HUES6 (cell line): ENCODE results near the gene PSMD11.
"Not testable (repeated sequence)": the region's sequence is repeated elsewhere in the genome, so short reads cannot be mapped to it uniquely, and the experiment has no call there.

ENCODE experiments used
- H3K27ac ChIP-seq: 2 replicates; pipeline ENCODE4 v1.7.0; 2013; ENCODE audit warnings: low read depth, mild to moderate bottlenecking, low read length, inconsistent platforms
- H3K27me3 ChIP-seq: 2 replicates; pipeline ENCODE4 v1.6.1; 2013; ENCODE audit warnings: low read length; ENCODE audit not compliant: control insufficient read depth, insufficient read depth
- H3K36me3 ChIP-seq: 2 replicates; pipeline ENCODE4 v1.6.1; 2013; ENCODE audit warnings: low read length; ENCODE audit not compliant: control insufficient read depth, insufficient read depth
- H3K4me1 ChIP-seq: 2 replicates; pipeline ENCODE4 v1.6.1; 2013; ENCODE audit warnings: low read length; ENCODE audit not compliant: control insufficient read depth, insufficient read depth
- H3K4me3 ChIP-seq: 2 replicates; pipeline ENCODE4 v1.5.1; 2013; ENCODE audit warnings: low read depth, low read length
- H3K9ac ChIP-seq: one replicate; pipeline ENCODE4 v1.6.1; 2013; ENCODE audit warnings: mild to moderate bottlenecking, low read length
- H3K9me3 ChIP-seq: 2 replicates; pipeline ENCODE4 v1.6.1; 2013; ENCODE audit warnings: low read depth, low read length; ENCODE audit not compliant: control insufficient read depth, insufficient read depth

PSMD11 gene

DNA sequence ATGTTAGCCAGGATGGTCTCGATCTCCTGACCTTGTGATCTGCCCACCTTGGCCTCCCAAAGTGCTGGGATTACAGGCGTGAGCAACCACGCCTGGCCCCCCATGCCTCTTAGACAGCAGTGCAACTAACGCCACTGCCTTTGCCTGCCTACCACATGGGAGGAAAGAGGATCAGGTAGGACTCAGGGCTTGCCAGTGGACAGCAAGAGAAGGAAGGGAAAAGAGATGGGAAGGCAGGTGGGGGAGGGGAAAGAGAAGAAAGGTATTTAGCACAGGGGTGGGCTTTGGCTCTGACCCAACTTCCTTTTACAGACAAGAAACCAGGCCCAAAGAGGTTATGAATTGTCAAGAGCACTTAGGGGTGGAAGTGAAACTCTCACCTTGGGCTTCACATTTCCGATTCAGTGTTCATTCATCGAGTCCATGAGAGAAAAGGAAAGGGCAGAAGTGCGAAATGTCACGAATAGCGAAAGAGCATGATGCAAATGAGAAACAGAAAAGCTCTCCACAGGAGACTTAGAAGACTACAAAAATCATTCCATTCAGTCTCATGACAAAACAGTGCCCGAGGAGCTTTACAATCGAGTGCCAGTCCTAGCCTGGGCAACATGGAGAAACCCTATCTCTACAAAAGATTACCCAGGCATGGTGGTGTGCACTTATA is 78.8 kb downstream of the PSMD11 start:
- Histone ChIP-seq H3K27ac (no peak overlapping the region), H3K36me3 (no peaks in the 10 kb centered on the region), H3K4me1 (peaks cover 33% of the 10 kb centered on the region), H3K9me3 (no peaks in the 10 kb centered on the region), H3K27me3 (no peaks in the 10 kb centered on the region), H3K4me3 (no peak overlapping the region), H3K9ac (no peak overlapping the region)

DNA sequence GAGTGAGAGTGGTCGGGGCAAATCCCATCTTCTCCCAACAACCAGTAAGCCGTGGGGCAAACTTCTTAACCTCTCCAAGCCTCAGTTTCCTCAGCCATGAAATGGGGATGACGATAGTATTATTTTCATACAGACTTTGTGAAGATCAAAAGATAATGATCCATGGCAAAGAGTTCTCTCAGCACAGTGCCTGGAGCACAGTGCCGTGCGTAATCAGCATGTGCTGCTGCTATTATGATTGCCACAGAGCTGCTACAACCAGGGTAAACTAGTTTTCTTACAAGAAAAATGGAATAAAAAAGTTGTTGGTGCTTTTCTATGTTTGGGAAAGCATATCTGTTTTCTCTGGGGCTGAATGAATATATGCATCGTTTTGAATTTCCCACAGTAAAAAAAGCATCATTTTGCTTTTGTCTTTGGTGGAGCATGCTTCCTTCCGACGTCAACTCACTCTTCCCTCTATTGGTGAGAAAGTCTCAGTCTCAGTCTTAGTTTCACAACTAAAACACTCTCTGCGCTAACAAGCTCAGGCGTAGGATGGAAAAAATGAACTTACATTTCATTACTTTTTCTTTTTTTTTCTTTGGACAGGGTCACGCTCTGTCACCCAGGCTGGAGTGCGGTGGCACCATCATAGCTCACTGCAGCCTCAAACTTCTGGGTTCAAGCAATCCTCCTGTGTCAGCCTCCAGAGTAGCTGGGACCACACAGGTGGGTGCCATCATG is 79.7 kb downstream of the PSMD11 start:
- H3K27me3 ChIP-seq = no peaks in the 10 kb centered on the region
- peaks cover 24% of the 10 kb centered on the region for H3K4me1 ChIP-seq
- H3K27ac ChIP-seq = no peak overlapping the region
- no peak overlapping the region for H3K9ac ChIP-seq
- H3K9me3 ChIP-seq = no peaks in the 10 kb centered on the region
- H3K36me3 ChIP-seq = no peaks in the 10 kb centered on the region
- no peak overlapping the region for H3K4me3 ChIP-seq

DNA sequence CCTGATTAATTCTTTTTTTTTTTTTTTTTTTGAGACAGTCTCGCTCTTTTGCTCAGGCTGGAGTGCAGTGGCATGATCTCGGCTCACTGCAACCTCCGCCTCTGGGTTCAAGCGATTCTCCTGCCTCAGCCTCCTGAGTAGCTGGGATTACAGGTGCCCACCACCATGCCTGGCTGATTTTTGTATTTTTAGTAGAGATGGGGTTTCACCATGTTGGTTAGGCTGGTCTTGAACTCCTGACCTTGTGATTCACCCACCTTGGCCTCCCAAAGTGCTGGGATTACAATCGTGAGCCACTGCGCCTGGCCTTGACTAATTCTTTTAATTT is 80.2 kb downstream of the PSMD11 start:
- not testable (repeated sequence) for H3K9me3 ChIP-seq, H3K36me3 ChIP-seq, H3K27ac ChIP-seq, H3K4me3 ChIP-seq, H3K27me3 ChIP-seq, H3K9ac ChIP-seq
- H3K4me1 ChIP-seq = peaks cover 24% of the 10 kb centered on the region

DNA sequence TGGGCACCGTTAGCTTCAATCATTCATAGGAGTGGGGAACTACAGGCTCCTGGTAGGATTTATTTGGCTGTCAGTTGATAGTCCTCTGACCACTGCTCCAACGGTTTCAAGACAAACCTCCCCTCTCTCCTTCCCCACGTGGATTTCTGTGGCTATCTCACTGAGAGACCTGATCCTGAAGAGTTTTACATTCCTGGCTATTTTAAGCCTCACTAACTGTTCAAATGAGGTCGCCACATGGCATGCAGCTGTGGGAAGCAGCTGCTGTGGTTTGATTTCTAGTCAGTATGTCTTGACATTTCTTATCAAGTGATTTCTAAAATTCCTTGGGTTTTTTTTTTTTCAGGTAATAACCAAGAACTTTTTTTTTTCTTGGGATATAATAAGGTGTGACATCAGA is 80.8 kb downstream of the PSMD11 start:
- Histone ChIP-seq H3K4me1 (peaks cover 18% of the 10 kb centered on the region), H3K27ac (no peak overlapping the region), H3K36me3 (no peaks in the 10 kb centered on the region), H3K27me3 (no peaks in the 10 kb centered on the region), H3K4me3 (no peak overlapping the region), H3K9me3 (no peaks in the 10 kb centered on the region), H3K9ac (no peak overlapping the region)

DNA sequence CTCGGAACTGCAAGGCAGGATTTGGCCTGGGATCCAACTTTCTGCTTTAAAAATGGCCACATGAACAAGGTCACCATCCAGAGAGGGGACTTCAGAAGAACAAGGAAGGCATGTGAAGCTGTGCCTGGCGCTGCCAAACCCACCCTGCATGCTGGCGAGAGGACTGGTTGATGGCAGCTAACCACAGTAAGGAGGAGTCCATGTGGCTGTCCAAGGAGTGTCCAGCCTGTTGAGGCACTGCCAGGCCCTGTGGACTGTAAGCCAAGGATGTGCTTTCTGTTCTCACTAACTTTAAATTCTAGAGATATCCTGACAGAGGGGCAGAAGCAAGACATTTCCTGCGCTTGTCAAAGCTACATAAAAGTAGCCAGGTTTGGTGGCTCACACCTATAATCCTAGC is 82.8 kb downstream of the PSMD11 start:
- Histone ChIP-seq H3K36me3 (no peaks in the 10 kb centered on the region), H3K27ac (no peak overlapping the region), H3K27me3 (no peaks in the 10 kb centered on the region), H3K9me3 (no peaks in the 10 kb centered on the region), H3K9ac (no peak overlapping the region), H3K4me3 (no peak overlapping the region), H3K4me1 (peaks cover 7% of the 10 kb centered on the region)

DNA sequence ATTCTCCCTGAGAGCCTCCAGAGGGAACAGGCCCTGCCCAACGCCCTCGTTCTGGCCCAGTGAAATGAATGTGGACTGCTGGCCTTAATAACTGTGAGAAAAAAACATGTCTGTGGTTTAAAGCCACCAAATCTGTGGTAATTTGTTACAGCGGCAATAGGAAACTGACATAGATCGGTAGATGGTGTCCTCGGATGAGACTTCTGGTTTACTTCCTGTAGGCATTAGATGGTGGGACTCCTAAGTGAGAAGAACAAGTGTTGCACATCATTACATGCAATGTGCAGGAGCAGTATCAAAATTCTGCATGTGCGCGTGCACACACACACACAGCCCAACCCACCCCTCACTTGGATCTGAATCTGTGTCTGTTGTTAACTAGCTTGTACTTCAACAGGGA is 84.5 kb downstream of the PSMD11 start:
- H3K9me3 ChIP-seq = no peaks in the 10 kb centered on the region
- no peak overlapping the region for H3K27ac ChIP-seq
- no peak overlapping the region for H3K9ac ChIP-seq
- H3K27me3 ChIP-seq = no peaks in the 10 kb centered on the region
- H3K4me3 ChIP-seq = no peak overlapping the region
- H3K36me3 ChIP-seq = no peaks in the 10 kb centered on the region
- H3K4me1 ChIP-seq = no peaks in the 10 kb centered on the region

DNA sequence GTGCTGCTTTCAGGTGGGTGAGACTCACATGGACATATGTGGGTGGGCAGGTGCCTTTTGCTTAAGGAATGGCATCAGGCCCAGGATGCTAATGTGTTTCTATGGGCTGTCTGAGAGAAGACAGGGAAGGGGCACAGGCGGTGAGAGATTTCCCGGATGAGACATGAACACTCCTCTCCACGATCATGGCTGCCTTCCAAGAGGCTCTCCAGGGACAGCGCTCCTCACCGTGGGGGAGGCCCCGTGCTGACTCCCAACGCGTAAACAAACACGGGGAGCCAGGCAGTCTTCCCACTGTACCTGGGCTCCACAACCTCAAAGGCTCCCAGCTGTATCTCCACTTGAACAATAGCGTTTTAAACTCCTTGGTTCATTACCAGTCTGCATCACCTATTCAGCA is 85.3 kb downstream of the PSMD11 start:
- no peak overlapping the region for H3K4me3 ChIP-seq
- no peaks in the 10 kb centered on the region for H3K27me3 ChIP-seq
- no peaks in the 10 kb centered on the region for H3K36me3 ChIP-seq
- H3K4me1 ChIP-seq = no peaks in the 10 kb centered on the region
- H3K9me3 ChIP-seq = no peaks in the 10 kb centered on the region
- H3K27ac ChIP-seq = no peak overlapping the region
- H3K9ac ChIP-seq = no peak overlapping the region
